HCT116 (cell line): Measurements from ENCODE around the gene CD247. TPM values are rescaled to one million over a fixed set of nuclear protein-coding genes. Genes with fewer than 3 reads are reported as not detected.

ENCODE experiments used
- ATAC-seq: fragments of 200-7000 bp; cut with Tn5 transposase; 2 replicates; pipeline ENCODE4 v1.9.1; 2020; ENCODE audit warnings: mild to moderate bottlenecking, moderate library complexity
- BruUV-seq: library from RNA; stranded (reverse); fragments of 400-500 nt; replicated peaks from 2 replicates; lab custom pipeline; 2021; lab: Mats Ljungman, UMichigan
- CTCF ChIA-PET: fragments of 300-600 bp; sonication (Branson Sonifier 250); formaldehyde crosslinking; loops from one replicate; lab custom pipeline; 2021; ENCODE audit warnings: antibody characterized with exemption; lab: Charles Lee
- POLR2A ChIA-PET: fragments of 300-600, 350-600 bp; sonication (Branson Sonifier 250); formaldehyde crosslinking; loops from one replicate; lab custom pipeline; 2021; ENCODE audit warnings: antibody characterized with exemption; lab: Charles Lee
- RAD21 ChIA-PET, 2 experiments: fragments of 300-600 bp; sonication (Branson Sonifier 250); formaldehyde crosslinking; loops; one replicate each; lab custom pipeline; 2023; ENCODE audit warnings: low total read pairs in 2 of 2; ENCODE audit not compliant: uncharacterized antibody in 2 of 2, unreplicated experiment in 2 of 2, low non-redundant PET in 1 of 2; lab: Charles Lee
- DNase-seq: peaks from one replicate; pipeline ENCODE4 v3.0.0-alpha.2; 2010; ENCODE audit warnings: low read depth, low spot score
- H2AFZ ChIP-seq: fragments of 200-600 bp; shearing (Covaris generic), sonication (generic); 2 replicates; pipeline ENCODE4 v1.6.1; 2017; ENCODE audit warnings: low read depth, mixed run types, mixed read lengths, antibody characterized with exemption, low read length; ENCODE audit not compliant: poor library complexity, severe bottlenecking
- H3K27ac ChIP-seq: 2 replicates; pipeline ENCODE4 v1.5.1; 2012; ENCODE audit warnings: low read depth, low read length
- H3K27me3 ChIP-seq: fragments of 200-600 bp; sonication (generic); 2 replicates; pipeline ENCODE4 v1.6.1; 2016; ENCODE audit warnings: mixed run types, low read length, mixed read lengths; ENCODE audit not compliant: insufficient read depth
- H3K36me3 ChIP-seq, 2 experiments: fragments of 200-500 bp in 1 of 2; fragments of 200-600 bp in 1 of 2; sonication (Bioruptor generic) in 1 of 2; sonication (generic) in 1 of 2; 2 replicates each; pipeline versions ENCODE4 v1.5.1 to v1.6.1; 2014 to 2016; ENCODE audit warnings: low read length in 2 of 2, inconsistent platforms in 1 of 2, mixed read lengths in 1 of 2, mixed run types in 1 of 2; ENCODE audit not compliant: insufficient read depth in 2 of 2, control insufficient read depth in 1 of 2
- H3K4me1 ChIP-seq, 2 experiments: fragments of 200-600 bp in 1 of 2; sonication (generic) in 1 of 2; 2 replicates each; pipeline versions ENCODE4 v1.5.1 to v1.6.1; 2012 to 2017; ENCODE audit warnings: low read length in 2 of 2, inconsistent platforms in 1 of 2, mild to moderate bottlenecking in 1 of 2, mixed read lengths in 1 of 2, mixed run types in 1 of 2, moderate library complexity in 1 of 2; ENCODE audit not compliant: insufficient read depth in 2 of 2, control insufficient read depth in 1 of 2
- H3K4me2 ChIP-seq: fragments of 200-600 bp; sonication (generic); 2 replicates; pipeline ENCODE4 v1.6.1; 2017; ENCODE audit warnings: mixed run types, low read length, mixed read lengths
- H3K4me3 ChIP-seq, 2 experiments: fragments of 200-600 bp in 1 of 2; sonication (generic) in 1 of 2; replicated peaks in 1 of 2; 2 replicates each; pipeline ENCODE4 v1.5.1; 2011 to 2016; ENCODE audit warnings: low read length in 2 of 2, control low read depth in 1 of 2, low read depth in 1 of 2, mild to moderate bottlenecking in 1 of 2, mixed read lengths in 1 of 2, mixed run types in 1 of 2
- H3K79me2 ChIP-seq: fragments of 200-600 bp; sonication (generic); 2 replicates; pipeline ENCODE4 v1.6.1; 2017; ENCODE audit warnings: mild to moderate bottlenecking, mixed run types, low read length, moderate library complexity, mixed read lengths; ENCODE audit not compliant: insufficient read depth
- H3K9ac ChIP-seq: fragments of 200-600 bp; sonication (generic); 2 replicates; pipeline ENCODE4 v1.6.1; 2016; ENCODE audit warnings: low read length, mixed read lengths
- H3K9me2 ChIP-seq: fragments of 200-600 bp; sonication (generic), shearing (Covaris generic); 2 replicates; pipeline ENCODE4 v1.6.1; 2017; ENCODE audit warnings: mixed run types, mild to moderate bottlenecking, moderate library complexity; ENCODE audit not compliant: insufficient read depth
- H3K9me3 ChIP-seq, 2 experiments: fragments of 200-500 bp in 1 of 2; fragments of 200-600 bp in 1 of 2; sonication (Bioruptor generic) in 1 of 2; sonication (generic) in 1 of 2; 2 replicates each; pipeline ENCODE4 v1.6.1; 2014 to 2017; ENCODE audit warnings: low read length in 2 of 2, mixed read lengths in 2 of 2, inconsistent platforms in 1 of 2, low read depth in 1 of 2, mild to moderate bottlenecking in 1 of 2, mixed run types in 1 of 2, moderate library complexity in 1 of 2; ENCODE audit not compliant: control insufficient read depth in 1 of 2, insufficient read depth in 1 of 2
- H4K20me1 ChIP-seq: fragments of 200-600 bp; sonication (generic), shearing (Covaris generic); 2 replicates; pipeline ENCODE4 v1.6.1; 2017; ENCODE audit warnings: mixed run types, mild to moderate bottlenecking, moderate library complexity; ENCODE audit not compliant: insufficient read depth
- CEBPB ChIP-seq: IDR thresholded peaks from 2 replicates; pipeline ENCODE4 v1.6.1; 2012; ENCODE audit warnings: low read depth
- EZH2phosphoT487 ChIP-seq: fragments of 200-600 bp; IDR thresholded peaks from 2 replicates; pipeline ENCODE4 v1.6.1; 2018; ENCODE audit warnings: antibody characterized with exemption, borderline replicate concordance
- FOSL1 ChIP-seq: IDR thresholded peaks from 2 replicates; pipeline ENCODE4 v1.6.1; 2012; ENCODE audit warnings: low read depth
- POLR2AphosphoS5 ChIP-seq: IDR thresholded peaks from 2 replicates; pipeline ENCODE4 v1.6.1; 2011; ENCODE audit warnings: mild to moderate bottlenecking, low read depth, low read length, moderate library complexity
- RAD21 ChIP-seq: IDR thresholded peaks from 2 replicates; pipeline ENCODE4 v1.6.1; 2012; ENCODE audit warnings: low read depth, mild to moderate bottlenecking
- SRF ChIP-seq: IDR thresholded peaks from 2 replicates; pipeline ENCODE4 v1.6.1; 2012; ENCODE audit warnings: low read depth
- ZFX ChIP-seq: fragments of 450-650 bp; IDR thresholded peaks from 2 replicates; pipeline ENCODE4 v1.6.1; 2017
- intact Hi-C: fragments of 100-400 bp; cut with micrococcal nuclease; formaldehyde crosslinking; loops from 2 replicates; pipeline ENCODE4 v1.10.0; 2022
- total RNA-seq: library from RNA; stranded (reverse); gene quantifications from one replicate; pipeline ENCODE4 v1.2.1, GENCODE V29; 2021; ENCODE audit not compliant: unreplicated experiment
- TF ChIP-seq, protein P1 (sequence below): IDR thresholded peaks from 2 replicates; pipeline ENCODE4 v1.6.1; 2012; ENCODE audit warnings: low read depth
- TF ChIP-seq, protein P2 (sequence below), 3 experiments: fragments of 200-600 bp in 1 of 3; sonication (generic) in 1 of 3; IDR thresholded peaks in 2 of 3; conservative IDR thresholded peaks in 1 of 3; 2 replicates each; pipeline ENCODE4 v1.5.1; 2012 to 2017; ENCODE audit warnings: low read depth in 2 of 3, low read length in 2 of 3, antibody characterized with exemption in 1 of 3, borderline replicate concordance in 1 of 3, control low read depth in 1 of 3, mild to moderate bottlenecking in 1 of 3, mixed read lengths in 1 of 3, mixed run types in 1 of 3, moderate library complexity in 1 of 3; ENCODE audit not compliant: insufficient read depth in 1 of 3
- TF ChIP-seq, protein P3 (sequence below): IDR thresholded peaks from 2 replicates; pipeline ENCODE4 v1.6.1; 2012

Gene CD247
- total RNA-seq, 1 experiment from 2014 or later, result 0.57 TPM

DNA sequence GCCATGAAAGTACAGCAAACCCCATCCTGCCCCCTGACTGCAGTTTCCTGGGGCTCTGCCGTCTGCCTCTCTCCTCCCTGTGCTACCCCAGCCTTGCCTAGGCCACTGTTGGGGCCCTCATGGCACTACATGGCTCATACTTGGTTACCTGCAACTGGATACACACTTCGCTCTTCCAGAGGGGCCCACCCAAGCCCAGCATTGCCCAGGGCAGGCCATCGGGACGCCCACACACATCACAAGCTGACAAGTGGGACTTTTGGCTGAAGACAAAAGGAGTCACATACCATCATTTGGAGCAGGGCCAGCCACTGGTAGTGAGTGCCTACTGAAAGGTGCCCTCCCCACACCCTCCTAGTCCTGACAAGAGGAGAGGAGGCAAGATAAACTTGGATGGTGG, 82.8 kb downstream of the CD247 start (continued):
- TF ChIP-seq, protein P1, sequence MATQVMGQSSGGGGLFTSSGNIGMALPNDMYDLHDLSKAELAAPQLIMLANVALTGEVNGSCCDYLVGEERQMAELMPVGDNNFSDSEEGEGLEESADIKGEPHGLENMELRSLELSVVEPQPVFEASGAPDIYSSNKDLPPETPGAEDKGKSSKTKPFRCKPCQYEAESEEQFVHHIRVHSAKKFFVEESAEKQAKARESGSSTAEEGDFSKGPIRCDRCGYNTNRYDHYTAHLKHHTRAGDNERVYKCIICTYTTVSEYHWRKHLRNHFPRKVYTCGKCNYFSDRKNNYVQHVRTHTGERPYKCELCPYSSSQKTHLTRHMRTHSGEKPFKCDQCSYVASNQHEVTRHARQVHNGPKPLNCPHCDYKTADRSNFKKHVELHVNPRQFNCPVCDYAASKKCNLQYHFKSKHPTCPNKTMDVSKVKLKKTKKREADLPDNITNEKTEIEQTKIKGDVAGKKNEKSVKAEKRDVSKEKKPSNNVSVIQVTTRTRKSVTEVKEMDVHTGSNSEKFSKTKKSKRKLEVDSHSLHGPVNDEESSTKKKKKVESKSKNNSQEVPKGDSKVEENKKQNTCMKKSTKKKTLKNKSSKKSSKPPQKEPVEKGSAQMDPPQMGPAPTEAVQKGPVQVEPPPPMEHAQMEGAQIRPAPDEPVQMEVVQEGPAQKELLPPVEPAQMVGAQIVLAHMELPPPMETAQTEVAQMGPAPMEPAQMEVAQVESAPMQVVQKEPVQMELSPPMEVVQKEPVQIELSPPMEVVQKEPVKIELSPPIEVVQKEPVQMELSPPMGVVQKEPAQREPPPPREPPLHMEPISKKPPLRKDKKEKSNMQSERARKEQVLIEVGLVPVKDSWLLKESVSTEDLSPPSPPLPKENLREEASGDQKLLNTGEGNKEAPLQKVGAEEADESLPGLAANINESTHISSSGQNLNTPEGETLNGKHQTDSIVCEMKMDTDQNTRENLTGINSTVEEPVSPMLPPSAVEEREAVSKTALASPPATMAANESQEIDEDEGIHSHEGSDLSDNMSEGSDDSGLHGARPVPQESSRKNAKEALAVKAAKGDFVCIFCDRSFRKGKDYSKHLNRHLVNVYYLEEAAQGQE, result no peak
- TF ChIP-seq, protein P2, sequence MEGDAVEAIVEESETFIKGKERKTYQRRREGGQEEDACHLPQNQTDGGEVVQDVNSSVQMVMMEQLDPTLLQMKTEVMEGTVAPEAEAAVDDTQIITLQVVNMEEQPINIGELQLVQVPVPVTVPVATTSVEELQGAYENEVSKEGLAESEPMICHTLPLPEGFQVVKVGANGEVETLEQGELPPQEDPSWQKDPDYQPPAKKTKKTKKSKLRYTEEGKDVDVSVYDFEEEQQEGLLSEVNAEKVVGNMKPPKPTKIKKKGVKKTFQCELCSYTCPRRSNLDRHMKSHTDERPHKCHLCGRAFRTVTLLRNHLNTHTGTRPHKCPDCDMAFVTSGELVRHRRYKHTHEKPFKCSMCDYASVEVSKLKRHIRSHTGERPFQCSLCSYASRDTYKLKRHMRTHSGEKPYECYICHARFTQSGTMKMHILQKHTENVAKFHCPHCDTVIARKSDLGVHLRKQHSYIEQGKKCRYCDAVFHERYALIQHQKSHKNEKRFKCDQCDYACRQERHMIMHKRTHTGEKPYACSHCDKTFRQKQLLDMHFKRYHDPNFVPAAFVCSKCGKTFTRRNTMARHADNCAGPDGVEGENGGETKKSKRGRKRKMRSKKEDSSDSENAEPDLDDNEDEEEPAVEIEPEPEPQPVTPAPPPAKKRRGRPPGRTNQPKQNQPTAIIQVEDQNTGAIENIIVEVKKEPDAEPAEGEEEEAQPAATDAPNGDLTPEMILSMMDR (IDR thresholded peaks at IDR 0.05 in 2 of 3, conservative IDR thresholded peaks at IDR 0.05 in 1 of 3; ENCODE audit: borderline replicate concordance in 1 of 3, insufficient read depth in 1 of 3, low read depth in 2 of 3, low read length in 2 of 3), result no peak
- TF ChIP-seq EZH2phosphoT487, result no peak

DNA sequence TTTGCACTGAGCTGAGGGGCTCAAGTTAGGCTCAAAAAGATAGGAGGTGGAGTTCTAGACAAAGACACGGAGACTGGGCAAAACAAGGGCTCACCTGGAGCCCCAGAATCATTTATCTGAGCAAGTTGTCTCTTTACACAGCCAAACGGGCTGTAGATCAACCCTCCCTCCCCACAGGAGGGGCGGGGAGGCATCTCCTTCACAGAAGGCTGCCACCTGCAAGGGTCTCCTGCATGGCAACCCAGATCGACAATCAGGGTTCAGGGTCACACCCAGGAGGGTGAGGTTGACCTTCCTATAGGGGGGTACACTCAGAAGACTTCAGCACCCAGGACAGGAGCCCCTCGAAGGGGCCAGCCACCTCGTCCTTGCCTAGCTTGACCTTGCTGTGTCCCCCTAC, 84.0 kb downstream of the CD247 start:
- Histone ChIP-seq H3K9ac (no peak overlapping the region), H3K4me2 (no peak overlapping the region), H3K79me2 (no peaks in the 10 kb centered on the region), H2AFZ (no peak overlapping the region), H3K9me3 (no peaks in the 10 kb centered on the region), H3K36me3 (no peaks in the 10 kb centered on the region), H4K20me1 (no peaks in the 10 kb centered on the region), H3K27ac (no peak overlapping the region), H3K9me2 (no peaks in the 10 kb centered on the region), H3K4me1 (no peaks in the 10 kb centered on the region), H3K4me3 (no peak overlapping the region), H3K27me3 (no peaks in the 10 kb centered on the region)
- BruUV-seq, result no TSS peak
- ChIA-PET RAD21 (no interaction called here), POLR2A (no interaction called here), CTCF (no interaction called here)
- DNase-seq (no peak), ATAC-seq (no peak)
- TF ChIP-seq SRF, result no peak
- TF ChIP-seq CEBPB, result no peak
- TF ChIP-seq, protein P3, sequence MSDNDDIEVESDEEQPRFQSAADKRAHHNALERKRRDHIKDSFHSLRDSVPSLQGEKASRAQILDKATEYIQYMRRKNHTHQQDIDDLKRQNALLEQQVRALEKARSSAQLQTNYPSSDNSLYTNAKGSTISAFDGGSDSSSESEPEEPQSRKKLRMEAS, result no peak
- no peak for TF ChIP-seq RAD21
- no peak for TF ChIP-seq ZFX
- TF ChIP-seq POLR2AphosphoS5, result no peak
- TF ChIP-seq FOSL1, result no peak
- intact Hi-C loops, result no loop called here
